PC-9 (cell line): Measurements from ENCODE around the gene CDC42BPA. TPM values are rescaled to one million over a fixed set of nuclear protein-coding genes. Genes with fewer than 3 reads are reported as not detected.

ENCODE experiments used
- BruUV-seq: library from RNA; stranded (reverse); fragments of 400-500 nt; replicated peaks from 2 replicates; lab custom pipeline; 2021; lab: Mats Ljungman, UMichigan
- CTCF ChIA-PET: fragments of 300-600 bp; sonication (Branson Sonifier 250); formaldehyde crosslinking; loops from one replicate; lab custom pipeline; 2022; ENCODE audit warnings: antibody characterized with exemption; lab: Charles Lee
- POLR2A ChIA-PET: fragments of 300-600 bp; sonication (Branson Sonifier 250); formaldehyde crosslinking; loops from one replicate; lab custom pipeline; 2022; ENCODE audit warnings: antibody characterized with exemption; ENCODE audit not compliant: unreplicated experiment; lab: Charles Lee
- DNase-seq, 2 experiments: peaks; one replicate each; pipeline versions ENCODE4 v3.0.0 to v3.0.0-alpha.2; 2015 to 2022; ENCODE audit warnings: mixed read lengths in 1 of 2
- H2AFZ ChIP-seq: fragments of 200-600 bp; sonication (generic); 2 replicates; pipeline ENCODE4 v1.8.1; 2017; ENCODE audit warnings: antibody characterized with exemption
- H3F3A ChIP-seq: fragments of 200-600 bp; sonication (generic); 2 replicates; pipeline ENCODE4 v1.8.1; 2017; ENCODE audit warnings: antibody characterized with exemption, mild to moderate bottlenecking, low read depth; ENCODE audit not compliant: insufficient read depth
- H3K27ac ChIP-seq: fragments of 200-600 bp; sonication (generic); 2 replicates; pipeline ENCODE4 v1.6.1; 2016; ENCODE audit warnings: mixed run types
- H3K27me3 ChIP-seq: fragments of 200-600 bp; sonication (generic); 2 replicates; pipeline ENCODE4 v1.6.1; 2016; ENCODE audit warnings: low read depth, mixed run types; ENCODE audit not compliant: insufficient read depth
- H3K36me3 ChIP-seq: fragments of 200-600 bp; sonication (generic); 2 replicates; pipeline ENCODE4 v1.6.1; 2016; ENCODE audit warnings: low read depth, mixed run types
- H3K4me1 ChIP-seq: fragments of 200-600 bp; sonication (generic); replicated peaks from 2 replicates; pipeline ENCODE4 v1.6.1; 2016; ENCODE audit warnings: mixed run types; ENCODE audit not compliant: insufficient read depth
- H3K4me2 ChIP-seq: fragments of 200-600 bp; sonication (generic); 2 replicates; pipeline ENCODE4 v1.6.1; 2017; ENCODE audit warnings: mixed run types
- H3K4me3 ChIP-seq: fragments of 200-600 bp; sonication (generic); 2 replicates; pipeline ENCODE4 v1.6.1; 2016; ENCODE audit warnings: mixed run types
- H3K79me2 ChIP-seq: fragments of 200-600 bp; sonication (generic); 2 replicates; pipeline ENCODE4 v1.6.1; 2017; ENCODE audit warnings: low read depth, mixed run types
- H3K9me2 ChIP-seq: fragments of 200-600 bp; sonication (generic); 2 replicates; pipeline ENCODE4 v1.8.1; 2017; ENCODE audit warnings: mild to moderate bottlenecking; ENCODE audit not compliant: insufficient read depth
- H3K9me3 ChIP-seq: fragments of 200-600 bp; sonication (generic); 2 replicates; pipeline ENCODE4 v1.8.1; 2016; ENCODE audit warnings: low read depth; ENCODE audit not compliant: insufficient read depth
- H4K20me1 ChIP-seq: fragments of 200-600 bp; sonication (generic); 2 replicates; pipeline ENCODE4 v1.8.1; 2017; ENCODE audit not compliant: insufficient read depth
- CTCF ChIP-seq: fragments of 200-600 bp; sonication (generic); conservative IDR thresholded peaks from 2 replicates; pipeline ENCODE4 v1.6.1; 2017; ENCODE audit warnings: mixed run types, antibody characterized with exemption, mild to moderate bottlenecking, moderate library complexity
- EZH2 ChIP-seq: fragments of 200-600 bp; sonication (generic); IDR thresholded peaks from 2 replicates; pipeline ENCODE4 v1.8.0; 2017; ENCODE audit warnings: antibody characterized with exemption, low read depth
- intact Hi-C: fragments of 100-400 bp; cut with micrococcal nuclease; formaldehyde crosslinking; loops from one replicate; pipeline ENCODE4 v1.10.0; 2022; ENCODE audit not compliant: unreplicated experiment
- total RNA-seq: library from RNA; stranded (reverse); gene quantifications from 2 replicates; pipeline ENCODE4 v1.2.3, GENCODE V29; 2021

The CDC42BPA gene
- total RNA-seq, 1 experiment from 2014 or later: 47.5 TPM

- no peak for DNase-seq
- Histone ChIP-seq H3F3A (no peaks in the 10 kb centered on the region), H3K4me2 (no peak overlapping the region), H3K27ac (no peak overlapping the region), H3K9me3 (no peaks in the 10 kb centered on the region), H3K36me3 (no peaks in the 10 kb centered on the region), H3K27me3 (no peaks in the 10 kb centered on the region), H3K79me2 (peaks cover 42% of the 10 kb centered on the region), H3K9me2 (no peaks in the 10 kb centered on the region), H3K4me3 (no peak overlapping the region), H3K4me1 (0 out of 2 replicates have a peak, but pooled peaks cover 10% of the 10 kb centered on the region), H2AFZ (no peak overlapping the region), H4K20me1 (peaks cover 12% of the 10 kb centered on the region)
- ChIA-PET POLR2A (no interaction called here), CTCF (no interaction called here)
- BruUV-seq: no TSS peak
- intact Hi-C loops: no loop called here
- no peak for TF ChIP-seq CTCF
- no peak for TF ChIP-seq EZH2
Observed at GRCh38 chr1:226950316-226950715, 368.0 kb downstream of the CDC42BPA start.

GRCh38 chr1:226949401-226949800, 368.9 kb downstream of the CDC42BPA start:
- BruUV-seq: no TSS peak
- no peaks in the 10 kb centered on the region for H3K36me3 ChIP-seq
- no peak for DNase-seq
- no peaks in the 10 kb centered on the region for H3F3A ChIP-seq
- H3K9me3 ChIP-seq: no peaks in the 10 kb centered on the region
- no peak overlapping the region for H2AFZ ChIP-seq
- no peak overlapping the region for H3K4me2 ChIP-seq
- no peak overlapping the region for H3K27ac ChIP-seq
- ChIA-PET POLR2A (no interaction called here), CTCF (no interaction called here)
- H3K9me2 ChIP-seq: no peaks in the 10 kb centered on the region
- intact Hi-C loops: no loop called here
- no peak overlapping the region for H3K4me3 ChIP-seq
- no peaks in the 10 kb centered on the region for H3K27me3 ChIP-seq
- peaks cover 42% of the 10 kb centered on the region for H3K79me2 ChIP-seq
- H4K20me1 ChIP-seq: peaks cover 12% of the 10 kb centered on the region
- H3K4me1 ChIP-seq: 0 out of 2 replicates have a peak, but pooled peaks cover 10% of the 10 kb centered on the region
- TF ChIP-seq CTCF (no peak), EZH2 (no peak)

GRCh38 chr1:226948996-226949395, 369.3 kb downstream of the CDC42BPA start:
- no peak for DNase-seq
- H3K79me2 ChIP-seq: peaks cover 39% of the 10 kb centered on the region
- ChIA-PET CTCF (no interaction called here), POLR2A (no interaction called here)
- no peak overlapping the region for H3K4me3 ChIP-seq
- TF ChIP-seq CTCF: no peak
- no peak for TF ChIP-seq EZH2
- no peaks in the 10 kb centered on the region for H3K9me3 ChIP-seq
- H3K4me1 ChIP-seq: 0 out of 2 replicates have a peak, but pooled peaks cover 10% of the 10 kb centered on the region
- no peak overlapping the region for H2AFZ ChIP-seq
- peaks cover 12% of the 10 kb centered on the region for H4K20me1 ChIP-seq
- H3K9me2 ChIP-seq: no peaks in the 10 kb centered on the region
- no peaks in the 10 kb centered on the region for H3K36me3 ChIP-seq
- intact Hi-C loops: no loop called here
- BruUV-seq: no TSS peak
- no peak overlapping the region for H3K4me2 ChIP-seq
- H3K27ac ChIP-seq: no peak overlapping the region
- no peaks in the 10 kb centered on the region for H3K27me3 ChIP-seq
- H3F3A ChIP-seq: no peaks in the 10 kb centered on the region
